ENCODE measurements around the gene GABRG3. TPM values are rescaled to one million over a fixed set of nuclear protein-coding genes. Genes with fewer than 3 reads are reported as not detected.

GABRG3 gene
- total RNA-seq, 1 experiment from 2014 or later = not detected

DNA sequence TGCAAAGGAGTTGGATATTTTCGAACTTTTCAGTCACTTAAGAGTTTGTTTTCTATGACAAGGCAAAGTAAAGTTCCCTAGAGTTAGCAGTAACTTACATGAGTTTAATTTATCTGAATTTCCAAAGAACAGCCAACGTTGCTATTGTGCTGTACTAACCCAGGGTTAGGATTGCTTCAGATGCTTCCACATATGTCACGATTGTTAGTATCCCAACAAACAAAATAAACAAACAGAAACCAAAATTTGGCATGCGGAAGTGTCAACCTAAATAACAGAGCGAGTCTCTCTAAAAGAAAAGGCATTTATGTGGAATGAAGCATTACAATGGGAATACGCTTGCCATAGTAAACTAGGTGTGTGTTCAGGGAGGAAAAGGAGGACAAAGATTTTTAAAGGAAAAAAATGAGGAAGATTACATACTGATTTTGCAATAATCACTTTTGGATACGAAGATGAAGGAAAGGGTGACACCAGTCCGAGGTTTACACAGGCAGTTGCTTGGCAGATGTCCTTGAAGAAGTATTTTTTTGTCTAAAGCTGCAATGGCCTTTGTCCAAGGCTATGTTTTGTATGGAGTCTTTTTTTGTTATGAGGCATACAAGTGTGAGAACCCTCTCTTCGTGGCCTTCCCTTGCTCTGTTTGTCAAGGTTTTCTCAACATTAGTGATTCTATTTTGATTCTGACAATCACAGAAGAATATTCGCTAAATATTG is 267.9 kb downstream of the GABRG3 start:
- no peaks in the 10 kb centered on the region for H3K9me3 ChIP-seq (replicated peaks)
- H3K27ac ChIP-seq = no peak overlapping the region
- no peak overlapping the region for H3K4me3 ChIP-seq
- DNase-seq (ENCODE audit: low read depth in 1 of 2, low spot score in 2 of 2) = no peak
- H3K4me1 ChIP-seq (replicated peaks) = no peaks in the 10 kb centered on the region
- H3K27me3 ChIP-seq (replicated peaks) = no peaks in the 10 kb centered on the region
- no peaks in the 10 kb centered on the region for H3K36me3 ChIP-seq

DNA sequence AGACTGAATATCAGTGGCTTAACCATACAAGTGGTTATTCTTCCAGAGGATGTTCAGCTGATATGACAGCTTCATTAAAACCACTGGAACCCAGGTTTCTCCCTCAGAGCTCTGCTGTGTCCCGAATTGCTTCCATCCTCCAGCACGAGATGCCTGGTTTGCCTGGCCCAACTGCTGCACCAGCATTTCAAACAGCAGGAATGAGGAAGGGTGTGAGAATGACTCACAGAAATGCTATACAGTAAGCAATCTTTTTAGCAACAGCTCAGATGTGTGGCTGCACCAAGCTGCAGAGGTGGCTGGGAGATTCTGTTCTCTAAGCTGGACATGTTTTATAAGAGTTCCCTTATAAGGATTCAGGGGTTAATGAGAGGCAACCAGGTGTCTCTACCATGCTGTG is 271.0 kb downstream of the GABRG3 start:
- no peaks in the 10 kb centered on the region for H3K36me3 ChIP-seq
- no peaks in the 10 kb centered on the region for H3K4me1 ChIP-seq (replicated peaks)
- no peak overlapping the region for H3K27ac ChIP-seq
- no peaks in the 10 kb centered on the region for H3K27me3 ChIP-seq (replicated peaks)
- H3K9me3 ChIP-seq (replicated peaks) = no peaks in the 10 kb centered on the region
- H3K4me3 ChIP-seq = no peak overlapping the region
- DNase-seq (ENCODE audit: low read depth in 1 of 2, low spot score in 2 of 2) = no peak

DNA sequence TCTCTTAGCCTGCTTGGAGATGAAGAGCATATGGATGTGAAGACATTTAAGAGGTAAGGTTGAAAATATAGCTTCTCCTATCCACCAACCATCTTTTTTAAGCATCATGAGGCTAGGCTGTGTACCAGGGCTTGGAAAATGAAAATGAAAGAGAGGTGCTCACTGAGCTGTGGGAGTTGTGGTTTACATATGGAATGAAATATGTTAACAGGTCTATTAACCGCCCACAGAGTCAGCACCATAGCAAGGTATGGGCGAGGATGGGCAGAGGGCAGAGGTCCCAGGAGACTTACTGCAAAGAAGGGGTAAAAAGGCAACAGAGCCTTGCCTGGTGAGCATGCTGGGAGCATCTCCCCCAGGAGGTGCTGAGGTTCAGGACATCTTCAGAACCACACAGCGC is 273.1 kb downstream of the GABRG3 start:
- Histone ChIP-seq H3K27ac (no peak overlapping the region), H3K27me3 (replicated peaks) (no peaks in the 10 kb centered on the region), H3K4me3 (no peak overlapping the region), H3K9me3 (replicated peaks) (no peaks in the 10 kb centered on the region), H3K4me1 (replicated peaks) (no peaks in the 10 kb centered on the region), H3K36me3 (no peaks in the 10 kb centered on the region)
- no peak for DNase-seq (ENCODE audit: low read depth in 1 of 2, low spot score in 2 of 2)

DNA sequence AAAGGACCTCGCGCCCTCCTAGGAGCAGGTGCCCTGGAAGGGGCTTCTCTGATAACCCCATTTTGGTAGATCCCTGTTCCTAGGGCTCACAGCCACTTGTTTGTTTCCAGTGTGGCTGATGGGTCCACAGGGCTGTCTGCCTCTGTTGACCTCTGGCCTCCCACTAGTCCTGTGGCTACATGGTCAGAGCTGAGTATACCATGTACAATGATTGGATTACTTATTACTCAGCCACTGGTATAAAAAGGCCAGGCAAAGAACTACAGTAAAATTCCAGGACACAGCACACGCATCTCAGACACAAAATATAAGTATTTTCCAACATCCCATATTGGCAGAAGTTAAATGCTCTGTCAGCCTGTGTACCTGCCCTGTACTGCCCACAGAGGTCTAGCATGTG is 277.3 kb downstream of the GABRG3 start:
- Histone ChIP-seq H3K36me3 (no peaks in the 10 kb centered on the region), H3K27me3 (replicated peaks) (no peaks in the 10 kb centered on the region), H3K4me3 (no peak overlapping the region), H3K9me3 (replicated peaks) (no peaks in the 10 kb centered on the region), H3K4me1 (replicated peaks) (no peaks in the 10 kb centered on the region), H3K27ac (no peak overlapping the region)
- DNase-seq (ENCODE audit: low read depth in 1 of 2, low spot score in 2 of 2) = no peak

DNA sequence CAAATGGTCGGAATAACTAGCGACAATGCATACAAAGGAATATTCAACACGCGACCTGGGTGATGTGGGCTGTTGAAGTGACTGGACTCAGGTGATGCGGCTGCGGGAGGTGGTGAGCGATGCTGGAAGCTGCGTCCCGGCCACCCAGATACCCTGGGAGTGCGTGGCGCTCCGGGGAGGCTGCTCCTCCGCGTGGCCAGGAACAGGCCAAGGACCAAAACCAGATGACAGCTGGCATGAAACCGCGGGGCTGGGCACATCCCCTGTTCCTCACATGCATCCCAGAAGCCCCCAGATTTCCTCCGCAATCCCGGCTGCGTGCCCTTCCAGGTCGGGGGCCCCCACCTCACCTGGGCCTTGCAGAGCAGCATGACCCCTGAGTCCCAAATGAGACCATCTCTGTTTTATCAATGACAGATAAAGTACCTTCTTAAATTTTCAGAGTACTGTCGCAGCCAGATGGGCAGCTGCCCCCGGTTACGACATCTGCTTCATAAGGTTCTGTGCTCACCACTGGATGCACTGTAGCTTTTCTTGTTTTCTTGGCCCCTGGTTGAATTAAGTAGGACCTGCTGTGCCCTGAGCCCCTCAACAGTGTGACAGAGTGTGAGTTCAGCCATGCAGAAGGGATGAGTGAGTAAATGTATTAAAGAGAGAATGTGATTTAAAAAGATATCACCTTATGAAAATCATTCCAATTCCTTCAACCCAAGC is 278.2 kb downstream of the GABRG3 start:
- Histone ChIP-seq H3K4me3 (no peak overlapping the region), H3K36me3 (no peaks in the 10 kb centered on the region), H3K27me3 (replicated peaks) (no peaks in the 10 kb centered on the region), H3K27ac (no peak overlapping the region), H3K9me3 (replicated peaks) (no peaks in the 10 kb centered on the region), H3K4me1 (replicated peaks) (no peaks in the 10 kb centered on the region)
- DNase-seq (ENCODE audit: low read depth in 1 of 2, low spot score in 2 of 2) = no peak

DNA sequence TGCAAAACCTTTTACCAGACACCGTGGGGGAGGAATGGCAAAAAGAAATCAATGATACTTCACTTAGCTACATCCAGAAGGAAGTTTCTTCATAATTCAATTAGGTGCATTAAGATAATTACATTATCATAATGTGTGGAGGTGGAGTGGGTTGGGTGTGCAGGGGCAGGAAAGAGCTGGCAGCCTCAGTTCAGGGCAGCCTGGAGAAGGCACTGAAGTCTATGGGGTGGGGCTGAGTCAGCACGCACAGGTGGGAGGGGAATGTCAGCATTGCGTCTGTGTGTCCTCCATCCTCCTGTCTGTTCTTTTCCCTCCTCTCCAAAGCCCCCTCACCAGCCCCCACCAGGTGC is 278.8 kb downstream of the GABRG3 start:
- Histone ChIP-seq H3K27ac (no peak overlapping the region), H3K36me3 (no peaks in the 10 kb centered on the region), H3K27me3 (replicated peaks) (no peaks in the 10 kb centered on the region), H3K4me3 (no peak overlapping the region), H3K9me3 (replicated peaks) (no peaks in the 10 kb centered on the region), H3K4me1 (replicated peaks) (no peaks in the 10 kb centered on the region)
- no peak for DNase-seq (ENCODE audit: low read depth in 1 of 2, low spot score in 2 of 2)

DNA sequence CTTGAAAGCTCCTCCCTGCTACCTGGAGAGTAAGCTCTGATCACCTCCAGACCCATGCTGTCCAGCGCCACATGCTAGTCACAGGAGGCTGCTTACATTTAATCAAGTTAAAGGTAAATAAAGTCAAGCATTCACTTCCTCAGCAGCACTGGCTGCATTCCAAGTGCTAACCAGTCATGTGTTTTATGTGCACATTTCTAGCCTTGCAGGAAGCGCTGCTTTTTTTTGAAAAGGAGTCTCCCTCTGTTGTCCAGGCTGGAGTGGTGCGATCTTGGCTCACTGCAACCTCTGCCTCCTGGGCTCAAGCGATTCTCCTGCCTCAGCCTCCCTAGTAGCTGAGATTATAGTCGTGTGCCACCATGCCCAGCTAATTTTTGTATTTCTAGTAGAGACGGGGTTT is 279.2 kb downstream of the GABRG3 start:
- Histone ChIP-seq H3K9me3 (replicated peaks) (no peaks in the 10 kb centered on the region), H3K27ac (no peak overlapping the region), H3K4me3 (no peak overlapping the region), H3K36me3 (no peaks in the 10 kb centered on the region), H3K27me3 (replicated peaks) (no peaks in the 10 kb centered on the region), H3K4me1 (replicated peaks) (no peaks in the 10 kb centered on the region)
- DNase-seq (ENCODE audit: low read depth in 1 of 2, low spot score in 2 of 2) = no peak

DNA sequence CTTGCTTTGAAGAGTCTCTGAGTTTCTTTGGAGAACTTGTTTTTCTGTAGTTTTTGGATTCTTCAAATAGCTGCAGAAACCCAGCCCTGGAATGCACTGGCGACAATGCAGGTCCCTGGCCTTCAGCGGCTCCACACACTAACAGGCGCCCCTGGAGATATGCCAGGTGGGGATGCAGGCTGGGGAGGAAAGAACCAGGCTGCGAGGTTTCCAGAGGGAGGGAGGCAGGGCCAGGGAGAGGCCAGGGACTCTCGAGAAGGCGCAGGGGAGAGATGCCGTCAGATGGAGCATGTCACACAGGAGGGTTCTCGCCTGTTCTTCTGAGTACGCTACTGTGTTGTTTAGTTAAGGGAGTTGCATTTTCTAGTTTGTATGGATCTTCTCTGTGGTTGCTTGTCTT is 283.1 kb downstream of the GABRG3 start:
- Histone ChIP-seq H3K9me3 (replicated peaks) (no peaks in the 10 kb centered on the region; the same call in 1 of the 2 replicates), H3K36me3 (no peaks in the 10 kb centered on the region), H3K27ac (no peak overlapping the region), H3K27me3 (replicated peaks) (no peaks in the 10 kb centered on the region), H3K4me1 (replicated peaks) (no peaks in the 10 kb centered on the region), H3K4me3 (no peak overlapping the region)
- DNase-seq (ENCODE audit: low read depth in 1 of 2, low spot score in 2 of 2) = no peak

DNA sequence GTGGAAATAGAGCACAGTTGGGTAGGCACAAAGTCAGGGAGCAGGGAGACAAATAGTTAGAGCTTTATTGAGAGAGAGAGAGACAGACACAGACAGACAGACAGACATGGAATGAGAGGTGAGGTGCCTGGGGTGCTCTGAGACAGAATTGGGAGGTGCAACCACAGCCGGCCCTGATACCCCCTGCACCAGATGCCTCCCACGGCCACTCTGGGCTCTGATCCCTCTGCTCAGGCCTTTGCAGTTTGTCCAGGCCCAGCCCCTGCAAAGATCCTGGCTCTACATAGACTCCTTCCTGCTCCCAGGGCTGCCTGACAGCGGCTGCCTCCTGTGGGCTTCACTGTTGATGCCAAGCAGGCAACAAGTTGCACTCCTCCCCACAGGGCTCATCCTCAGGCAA is 283.8 kb downstream of the GABRG3 start:
- no peaks in the 10 kb centered on the region; the same call in 1 of the 2 replicates for H3K9me3 ChIP-seq (replicated peaks)
- H3K27ac ChIP-seq = no peak overlapping the region

DNA sequence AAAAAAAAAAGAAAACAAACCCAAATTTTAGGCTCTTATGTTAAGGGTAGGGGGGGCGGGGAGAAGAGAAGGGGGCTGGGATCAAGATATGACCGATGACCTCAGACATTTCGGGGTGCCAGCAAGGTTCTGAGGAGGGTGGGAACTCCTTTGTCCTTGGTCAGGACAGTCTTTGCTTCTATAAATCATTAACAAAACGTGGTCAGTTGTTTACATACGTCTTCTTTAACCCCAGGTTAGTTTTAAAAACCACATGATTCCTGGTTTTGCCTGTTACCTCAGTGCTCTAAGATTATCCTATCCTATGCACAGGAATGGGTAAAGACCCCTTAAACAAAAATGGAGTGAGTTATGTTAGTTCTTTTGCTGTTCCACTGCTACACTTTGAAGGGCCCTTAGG is 285.5 kb downstream of the GABRG3 start:
- Histone ChIP-seq H3K36me3 (no peaks in the 10 kb centered on the region), H3K27me3 (replicated peaks) (no peaks in the 10 kb centered on the region), H3K27ac (no peak overlapping the region), H3K4me1 (replicated peaks) (no peaks in the 10 kb centered on the region), H3K9me3 (replicated peaks) (peaks cover 3% of the 10 kb centered on the region; the same call in 1 of the 2 replicates), H3K4me3 (no peak overlapping the region)
- no peak for DNase-seq (ENCODE audit: low read depth in 1 of 2, low spot score in 2 of 2)

More for the DNA sequence above, 283.8 kb downstream of the GABRG3 start:
- H3K4me1 ChIP-seq (replicated peaks) = no peaks in the 10 kb centered on the region
- H3K27me3 ChIP-seq (replicated peaks) = no peaks in the 10 kb centered on the region
- H3K36me3 ChIP-seq = no peaks in the 10 kb centered on the region
- no peak overlapping the region for H3K4me3 ChIP-seq
- no peak for DNase-seq (ENCODE audit: low read depth in 1 of 2, low spot score in 2 of 2)

DNA sequence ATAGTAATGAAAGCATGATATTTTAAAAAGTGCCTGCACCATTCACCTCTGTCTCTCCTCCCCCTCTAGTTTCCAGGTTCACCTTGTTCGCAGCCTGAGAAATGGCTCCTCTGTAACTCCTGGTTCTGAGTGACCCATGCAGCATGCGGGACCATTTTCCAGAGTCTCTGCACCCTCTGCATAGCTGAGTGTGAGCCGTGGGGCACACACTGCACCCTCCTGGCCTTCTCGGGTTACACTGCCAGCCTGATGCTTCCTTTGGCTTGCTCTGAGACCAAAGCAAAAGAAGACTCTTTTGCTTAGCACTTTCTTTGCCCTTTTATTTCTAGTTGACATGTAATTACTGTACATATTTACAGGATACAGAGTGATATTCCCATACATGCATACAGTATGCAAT is 287.3 kb downstream of the GABRG3 start:
- Histone ChIP-seq H3K27ac (no peak overlapping the region), H3K4me3 (no peak overlapping the region), H3K36me3 (no peaks in the 10 kb centered on the region), H3K4me1 (replicated peaks) (no peaks in the 10 kb centered on the region), H3K27me3 (replicated peaks) (no peaks in the 10 kb centered on the region), H3K9me3 (replicated peaks) (peaks cover 3% of the 10 kb centered on the region; the same call in 1 of the 2 replicates)
- no peak for DNase-seq (ENCODE audit: low read depth in 1 of 2, low spot score in 2 of 2)

DNA sequence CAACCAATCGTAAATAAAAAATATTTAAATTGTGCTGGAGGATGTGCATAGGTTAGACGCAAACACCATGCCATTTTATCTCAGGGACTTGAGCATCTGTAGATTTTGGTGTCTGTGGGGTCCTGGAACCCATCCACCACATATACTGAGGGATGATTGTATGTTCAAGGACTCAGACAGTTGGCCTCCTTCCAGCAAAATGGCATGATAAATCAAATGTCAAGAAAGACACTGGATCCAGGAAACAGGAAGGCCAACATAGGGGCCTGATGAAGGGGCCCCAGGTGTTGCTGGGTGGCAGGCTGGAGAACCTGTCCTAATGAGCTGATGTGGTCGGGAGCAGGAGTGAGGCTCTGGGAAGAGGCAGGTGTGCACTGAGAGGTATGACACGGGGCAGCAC is 289.5 kb downstream of the GABRG3 start:
- Histone ChIP-seq H3K4me3 (no peak overlapping the region), H3K4me1 (replicated peaks) (no peaks in the 10 kb centered on the region), H3K9me3 (replicated peaks) (peaks cover 3% of the 10 kb centered on the region; the same call in 1 of the 2 replicates), H3K36me3 (no peaks in the 10 kb centered on the region), H3K27ac (no peak overlapping the region), H3K27me3 (replicated peaks) (no peaks in the 10 kb centered on the region)
- DNase-seq (ENCODE audit: low read depth in 1 of 2, low spot score in 2 of 2) = no peak

DNA sequence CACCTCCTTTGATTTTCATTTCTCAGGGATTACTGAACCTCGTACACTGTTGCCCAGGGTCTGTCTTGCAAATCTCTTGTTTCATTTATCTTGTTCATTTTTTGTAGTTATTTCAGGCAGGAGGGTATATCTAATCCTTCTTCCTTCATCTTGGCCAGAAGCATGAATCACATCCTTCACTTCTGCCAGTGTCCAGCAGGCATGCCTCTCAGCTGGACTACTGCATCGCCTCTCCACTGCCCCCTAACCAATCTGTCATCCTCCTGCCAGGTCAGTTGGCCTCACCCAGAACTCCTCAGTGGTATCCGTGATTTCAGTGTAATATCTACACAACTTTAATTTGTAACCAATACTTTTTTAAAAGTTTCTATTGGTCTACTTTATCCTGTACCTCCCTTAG is 297.9 kb downstream of the GABRG3 start:
- Histone ChIP-seq H3K4me1 (replicated peaks) (no peaks in the 10 kb centered on the region), H3K36me3 (no peaks in the 10 kb centered on the region), H3K9me3 (replicated peaks) (no peaks in the 10 kb centered on the region), H3K27ac (no peak overlapping the region), H3K27me3 (replicated peaks) (no peaks in the 10 kb centered on the region), H3K4me3 (no peak overlapping the region)
- DNase-seq (ENCODE audit: low read depth in 1 of 2, low spot score in 2 of 2) = no peak

DNA sequence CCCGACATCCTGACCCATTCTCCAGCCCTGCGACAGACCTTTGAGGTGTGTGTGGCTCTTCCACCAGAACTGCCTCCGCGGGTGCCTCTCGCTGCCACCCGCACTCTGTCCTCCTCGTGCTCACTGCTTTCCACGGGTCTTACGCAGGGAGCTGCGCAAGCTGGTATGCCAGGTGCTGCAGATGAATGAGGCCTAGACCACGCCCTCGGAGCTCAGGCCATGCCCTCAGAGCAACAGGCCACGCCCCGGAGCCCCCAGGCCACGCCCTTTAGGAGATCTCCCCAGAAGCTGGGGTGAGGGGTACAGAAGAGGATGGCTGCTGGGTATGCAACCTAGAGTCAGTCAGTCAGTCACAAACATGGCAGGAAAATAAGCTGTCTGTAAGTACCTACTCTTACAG is 300.3 kb downstream of the GABRG3 start:
- Histone ChIP-seq H3K4me1 (replicated peaks) (no peaks in the 10 kb centered on the region), H3K9me3 (replicated peaks) (no peaks in the 10 kb centered on the region), H3K4me3 (no peak overlapping the region), H3K36me3 (no peaks in the 10 kb centered on the region), H3K27me3 (replicated peaks) (no peaks in the 10 kb centered on the region), H3K27ac (no peak overlapping the region)
- no peak for DNase-seq (ENCODE audit: low read depth in 1 of 2, low spot score in 2 of 2)

Data from SJSA1 (cell line).